Activated T-helper 1 cell treated with anti-CD3 and anti-CD28 coated beads, Interleukin-2, amount 50 U/mL, for 16 hours (primary cell): ENCODE results near the gene MVB12A.

Experiments used
- DNase-seq, 2 donors: peaks; one replicate each; pipeline ENCODE4 v3.0.0-alpha.2; 2020; ENCODE audit warnings: low read depth in 1 of 2, low spot score in 1 of 2

The MVB12A gene

GRCh38 chr19:17470068-17470841 lies 50.4 kb downstream of the MVB12A start, which contains the start of gene SLC27A1:
Gene SLC27A1 (plus strand): TSS chr19:17470524. CDS start chr19:17470541, 17 bp downstream.
- peak; percentile 65 to 80 for DNase-seq

GRCh38 chr19:17471410-17472125 lies 51.7 kb downstream of the MVB12A start:
- no peak for DNase-seq

GRCh38 chr19:17473041-17473440 lies 53.2 kb downstream of the MVB12A start:
- no peak for DNase-seq
